GM21360 (cell line): ENCODE data around the gene DMBT1.

ENCODE experiments used
- ATAC-seq: cut with Tn5 transposase; IDR thresholded peaks from one replicate; pipeline ENCODE4 v1.9.1; 2021; ENCODE audit warnings: mild to moderate bottlenecking, moderate library complexity; ENCODE audit not compliant: unreplicated experiment

DMBT1 gene

GRCh38 chr10:122665946-122666345, 105.4 kb downstream of the DMBT1 start:
- no peak for ATAC-seq

- no peak for ATAC-seq
These were observed 108.5 kb downstream of the DMBT1 start for GRCh38 chr10:122669045-122669444.

- ATAC-seq = no peak
These were observed 109.3 kb downstream of the DMBT1 start for GRCh38 chr10:122669842-122670241.

GRCh38 chr10:122671355-122671754, 110.8 kb downstream of the DMBT1 start:
- no peak for ATAC-seq

GRCh38 chr10:122672655-122673054, 112.1 kb downstream of the DMBT1 start:
- no peak for ATAC-seq

- no peak for ATAC-seq
These were observed 112.7 kb downstream of the DMBT1 start for GRCh38 chr10:122673269-122673668.

- ATAC-seq = no peak
These were observed 113.2 kb downstream of the DMBT1 start for GRCh38 chr10:122673731-122674130.

- ATAC-seq = no peak
These were observed 114.2 kb downstream of the DMBT1 start for GRCh38 chr10:122674781-122675180.

GRCh38 chr10:122675278-122675677, 114.7 kb downstream of the DMBT1 start:
- no peak for ATAC-seq

- ATAC-seq = no peak
These were observed 117.7 kb downstream of the DMBT1 start for GRCh38 chr10:122678266-122678665.

GRCh38 chr10:122682522-122682921, 122.0 kb downstream of the DMBT1 start:
- ATAC-seq = no peak

- no peak for ATAC-seq
These were observed 127.9 kb downstream of the DMBT1 start for GRCh38 chr10:122688293-122688989.

- ATAC-seq = no peak
These were observed 128.7 kb downstream of the DMBT1 start for GRCh38 chr10:122689146-122689820.

GRCh38 chr10:122692744-122693143, 132.2 kb downstream of the DMBT1 start:
- no peak for ATAC-seq
